Stimulated activated naive CD8-positive, alpha-beta T cell treated with anti-CD3 and anti-CD28 coated beads, Interleukin-15, Interleukin-2, amounts not matched to agents 100 U/mL and 50 U/mL, for 24 hours (primary cell): Measurements from ENCODE around the gene ERC2.

Experiments
- ATAC-seq: fragments of 150-1000 bp; cut with Tn5 transposase; one replicate; pipeline ENCODE4 v1.10.0; 2021
- DNase-seq: peaks from one replicate; pipeline ENCODE4 v3.0.0; 2021

ERC2 gene

DNA sequence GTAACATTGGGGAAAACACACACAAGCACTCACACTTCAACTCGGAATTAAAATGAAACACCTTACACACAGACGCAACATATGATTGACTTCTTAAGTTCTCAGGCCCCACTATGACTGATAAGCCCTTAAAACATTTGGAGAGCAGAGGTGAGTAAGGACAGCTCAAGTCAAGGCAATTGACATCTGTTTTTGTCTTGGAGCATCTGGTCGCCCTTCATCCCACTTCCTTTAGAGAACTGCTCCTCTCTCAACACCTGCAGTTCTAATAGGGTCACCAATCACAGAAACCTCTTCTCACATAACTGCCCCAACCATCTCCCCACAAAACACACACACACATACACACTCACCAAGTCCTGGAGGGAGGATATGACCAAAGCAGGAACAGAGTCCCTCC is 43.4 kb downstream of the ERC2 start:
- ATAC-seq = no peak

DNA sequence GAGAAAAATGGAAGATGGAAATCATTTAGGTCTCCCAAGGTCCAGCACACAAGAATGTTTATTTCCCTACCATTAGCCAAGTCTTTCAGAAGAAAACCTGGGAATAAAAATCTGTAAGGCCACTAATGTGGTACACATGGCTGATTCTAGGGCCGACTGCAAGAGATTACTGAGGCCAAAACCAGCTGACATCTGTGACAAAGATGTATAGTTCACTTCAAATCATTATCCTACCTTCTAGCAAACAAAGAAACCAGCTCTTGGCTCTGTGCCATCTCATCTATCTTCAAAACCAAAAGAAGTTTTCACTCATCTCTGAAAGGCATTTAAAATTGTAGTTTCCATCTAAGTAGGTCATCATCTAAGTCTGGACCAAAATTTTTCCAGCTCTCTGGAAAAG is 43.9 kb downstream of the ERC2 start:
- DNase-seq = no peak
- ATAC-seq = no peak

More for the DNA sequence above, 43.4 kb downstream of the ERC2 start:
- no peak for DNase-seq

DNA sequence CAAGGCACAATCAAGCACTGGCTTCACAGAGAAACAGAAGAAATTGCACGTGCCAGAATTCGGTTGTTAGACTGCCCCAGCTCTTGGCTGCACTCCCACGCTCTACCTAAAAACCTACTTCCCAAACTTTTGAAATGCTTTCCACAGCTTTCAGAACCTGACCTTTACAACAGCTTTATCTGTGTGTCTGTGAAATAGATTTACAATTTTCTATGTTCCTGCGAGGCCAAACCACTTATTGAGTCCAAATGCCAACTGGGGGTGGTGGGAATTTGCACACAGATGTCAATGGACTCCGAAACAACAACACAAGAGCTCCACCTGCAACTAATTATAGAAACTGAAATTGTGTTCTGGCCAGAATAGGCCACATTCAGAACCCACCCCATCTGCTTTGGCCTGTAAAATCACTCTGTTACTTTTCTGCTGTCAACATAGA is 44.6 kb downstream of the ERC2 start:
- DNase-seq = no peak
- ATAC-seq = no peak

DNA sequence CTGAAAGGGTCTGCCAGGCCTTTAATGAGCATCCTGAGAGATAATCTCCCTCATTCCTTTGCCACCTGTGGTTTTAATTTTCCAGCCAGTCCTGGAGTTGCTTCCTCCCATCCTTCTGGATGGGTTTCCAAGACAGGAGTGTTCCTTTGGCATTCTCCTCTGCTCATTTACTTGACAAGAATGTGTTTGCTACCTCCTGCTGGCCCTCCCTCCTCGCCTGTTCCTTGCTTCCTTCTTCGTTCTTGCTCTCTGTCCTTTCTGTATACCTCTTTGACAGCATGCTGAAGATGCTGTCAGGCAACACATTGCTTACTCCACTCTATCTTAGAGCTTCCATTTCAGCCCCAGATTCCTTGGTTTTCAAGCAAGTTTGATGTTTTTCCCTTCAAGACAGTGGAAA is 46.0 kb downstream of the ERC2 start:
- ATAC-seq (no peak), DNase-seq (no peak)

DNA sequence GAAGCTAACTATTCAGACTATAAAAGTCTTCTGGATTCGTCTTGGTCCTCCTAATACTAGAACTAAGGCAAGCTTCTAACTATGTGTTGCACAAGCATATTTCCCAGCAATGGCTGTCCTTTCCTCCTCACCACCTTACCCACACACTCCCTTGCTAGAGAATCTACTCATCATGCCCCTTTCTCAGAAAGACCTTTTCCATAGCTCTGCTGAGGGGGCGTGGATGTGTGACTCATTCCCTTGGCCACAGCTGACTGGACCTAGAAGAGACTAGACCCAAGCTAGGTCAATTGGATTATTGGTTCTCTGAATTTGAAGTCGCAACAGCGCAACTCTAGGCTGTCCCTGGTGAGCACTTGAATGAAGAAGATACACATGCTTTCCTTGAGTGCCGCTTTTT is 47.1 kb downstream of the ERC2 start:
- DNase-seq (peak; percentile 12), ATAC-seq (peak; percentile 40)

DNA sequence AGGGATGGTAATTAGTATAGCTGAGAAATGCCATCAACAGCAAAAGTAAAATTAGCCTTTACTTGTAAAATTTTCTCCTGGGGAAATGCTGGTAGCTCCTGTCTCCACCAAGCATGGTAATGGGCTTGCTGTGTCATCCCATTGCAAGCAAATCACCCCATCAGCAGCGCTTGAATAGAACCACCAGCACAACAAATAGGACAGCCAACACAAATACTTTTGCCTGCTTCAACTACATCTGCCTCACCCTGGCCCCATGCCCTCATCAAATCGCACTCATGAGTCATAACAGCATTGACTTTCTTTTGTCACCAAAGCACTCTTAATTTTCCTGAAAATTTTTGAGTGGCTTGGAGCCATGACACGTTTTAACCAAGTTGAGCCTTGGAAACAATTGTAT is 52.6 kb downstream of the ERC2 start:
- no peak for ATAC-seq
- no peak for DNase-seq

DNA sequence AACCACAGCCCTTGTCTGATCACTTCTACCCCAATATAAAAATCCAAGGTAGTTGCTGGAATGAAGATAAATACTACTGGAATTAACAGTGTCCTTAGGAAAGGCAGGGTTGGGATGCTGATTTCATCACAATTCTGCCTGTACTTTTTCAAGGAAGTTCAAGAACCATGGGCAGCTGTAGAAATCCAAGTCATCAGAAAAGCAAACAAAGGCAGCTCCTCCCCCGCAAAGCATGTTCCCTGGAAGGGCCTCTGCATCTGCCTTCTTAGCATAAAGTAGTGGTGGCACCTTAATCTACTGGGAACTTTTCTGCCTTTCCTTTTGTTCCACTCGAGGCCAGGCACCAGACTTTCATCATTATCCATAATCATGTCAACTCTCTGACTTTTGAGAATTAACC is 54.4 kb downstream of the ERC2 start:
- DNase-seq (no peak), ATAC-seq (no peak)

DNA sequence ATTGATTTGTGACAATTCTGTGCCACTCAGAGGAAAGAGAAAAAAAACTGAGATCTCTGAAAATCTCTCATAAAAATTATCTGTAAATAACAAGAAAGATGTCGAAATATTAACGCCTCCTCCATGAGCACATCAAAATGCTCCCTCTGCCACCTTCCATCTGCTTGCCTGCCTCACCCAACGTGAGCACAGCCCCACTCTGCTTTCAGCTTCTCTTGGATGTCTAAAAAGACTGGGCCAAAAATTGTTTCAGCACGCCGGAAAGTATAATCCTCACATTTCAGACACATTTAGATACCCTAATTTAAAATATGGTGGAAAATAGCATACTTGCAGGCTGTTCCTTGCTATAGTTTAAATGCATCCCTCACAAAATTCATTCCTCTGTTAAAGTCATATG is 57.1 kb downstream of the ERC2 start:
- DNase-seq (no peak), ATAC-seq (no peak)

DNA sequence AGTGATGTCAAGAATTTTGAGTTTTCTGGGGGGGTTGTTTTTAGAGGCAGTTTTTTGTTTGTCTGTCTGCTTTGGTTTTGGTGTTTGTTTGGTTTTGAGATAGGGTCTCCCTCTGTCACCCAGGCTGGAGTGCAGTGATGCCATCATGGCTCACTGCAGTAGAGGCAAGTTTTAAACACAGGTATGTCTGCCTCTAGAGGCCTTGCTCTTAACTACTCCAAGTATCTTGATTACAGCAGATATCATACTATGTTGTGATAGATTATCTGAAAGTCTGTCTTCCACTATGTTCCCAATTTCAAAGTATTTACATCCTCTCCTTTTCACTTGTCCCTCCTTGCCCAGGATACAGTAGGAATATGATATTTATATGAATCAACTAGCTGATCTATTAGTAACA is 57.7 kb downstream of the ERC2 start:
- ATAC-seq (no peak), DNase-seq (no peak)

DNA sequence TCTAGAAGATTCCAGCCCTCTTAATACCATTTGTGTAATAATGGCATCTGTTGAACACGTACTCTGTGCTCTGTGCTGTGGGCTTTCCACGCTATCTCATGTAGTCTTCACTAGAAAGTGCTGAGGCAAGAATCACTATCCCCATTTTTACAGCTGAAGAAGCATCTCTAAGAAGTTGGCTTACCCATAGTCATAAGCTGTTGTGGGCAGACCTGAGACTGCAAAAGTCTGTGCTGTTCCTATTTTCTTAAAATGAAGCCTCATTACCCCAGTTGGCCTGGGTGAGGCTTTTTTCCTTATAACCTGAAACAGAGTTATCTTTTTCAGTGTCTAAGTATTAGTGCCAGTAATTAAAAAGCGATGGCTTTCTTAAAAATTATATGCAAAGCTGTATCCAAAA is 58.5 kb downstream of the ERC2 start:
- ATAC-seq (no peak), DNase-seq (no peak)

DNA sequence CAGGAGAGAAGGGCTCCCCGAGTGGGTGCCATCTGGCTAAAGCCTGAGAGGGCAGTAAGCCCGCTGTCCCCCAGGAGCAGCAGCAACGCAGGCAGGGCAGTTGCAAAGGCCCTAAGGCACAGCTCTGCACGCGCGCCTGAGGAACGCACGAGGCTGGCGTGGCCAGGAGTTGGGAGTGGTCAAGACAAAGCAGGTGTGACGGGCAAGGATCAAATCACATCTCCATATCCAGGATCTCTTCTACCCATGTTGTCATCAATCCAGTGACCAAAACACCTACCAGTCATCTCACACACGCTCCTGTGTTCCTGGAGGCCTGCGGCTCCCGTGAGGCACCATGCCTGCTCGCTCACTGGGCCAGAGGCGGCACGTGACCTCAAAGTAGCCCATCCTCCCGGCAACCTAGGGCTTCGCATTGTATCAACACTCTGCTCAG is 59.5 kb downstream of the ERC2 start:
- ATAC-seq (no peak), DNase-seq (no peak)

DNA sequence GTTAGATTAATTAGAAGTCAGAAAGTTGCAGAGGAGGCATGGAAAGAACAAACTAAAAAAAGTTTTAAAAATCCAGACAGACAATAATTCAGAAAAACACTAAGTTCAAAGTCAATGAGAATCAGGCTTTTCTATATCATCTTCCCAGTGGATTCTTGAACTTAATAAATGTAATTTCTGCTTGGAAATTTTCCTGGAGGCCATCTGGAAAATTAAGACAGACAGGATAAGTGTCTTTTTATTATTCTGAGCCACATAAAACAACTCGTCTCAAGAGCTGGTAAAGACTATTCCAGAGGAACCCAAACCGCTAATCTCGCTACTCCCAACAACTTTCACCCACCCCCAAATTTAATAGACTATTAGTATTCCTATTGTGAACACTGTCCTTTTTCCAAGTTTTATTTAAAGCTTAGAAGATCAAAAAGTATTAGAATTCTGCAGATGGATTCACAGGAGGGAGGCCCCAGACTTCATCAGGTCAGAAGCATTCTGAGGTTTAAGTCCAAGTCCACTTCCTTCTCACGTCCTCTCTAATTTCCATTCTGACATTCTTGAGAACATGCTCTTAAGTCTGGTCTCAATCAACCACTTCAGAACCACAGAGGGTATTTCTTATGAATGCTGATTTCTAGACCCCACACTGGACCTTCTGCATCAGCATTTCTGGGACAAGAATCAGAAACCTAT is 61.3 kb downstream of the ERC2 start:
- DNase-seq (no peak), ATAC-seq (no peak)

DNA sequence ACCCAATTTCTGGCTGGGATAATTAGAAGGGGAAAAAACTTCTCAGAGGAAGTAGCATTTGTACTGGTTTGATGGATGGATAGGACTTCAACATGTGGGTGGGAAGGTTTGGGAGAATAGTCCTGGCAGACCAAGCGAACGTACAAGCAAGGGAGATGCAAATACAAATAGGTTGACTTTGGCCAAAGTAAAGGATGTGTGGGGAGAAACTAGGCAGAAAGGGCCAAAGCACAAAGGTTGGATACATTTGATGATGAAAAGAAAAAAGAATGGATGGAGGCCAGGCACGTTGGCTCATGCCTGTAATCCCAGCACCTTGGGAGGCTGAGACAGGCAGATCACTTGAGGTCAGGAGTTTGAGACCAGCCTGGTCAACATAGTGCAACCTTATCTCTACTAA is 63.4 kb downstream of the ERC2 start:
- DNase-seq (no peak), ATAC-seq (no peak)

DNA sequence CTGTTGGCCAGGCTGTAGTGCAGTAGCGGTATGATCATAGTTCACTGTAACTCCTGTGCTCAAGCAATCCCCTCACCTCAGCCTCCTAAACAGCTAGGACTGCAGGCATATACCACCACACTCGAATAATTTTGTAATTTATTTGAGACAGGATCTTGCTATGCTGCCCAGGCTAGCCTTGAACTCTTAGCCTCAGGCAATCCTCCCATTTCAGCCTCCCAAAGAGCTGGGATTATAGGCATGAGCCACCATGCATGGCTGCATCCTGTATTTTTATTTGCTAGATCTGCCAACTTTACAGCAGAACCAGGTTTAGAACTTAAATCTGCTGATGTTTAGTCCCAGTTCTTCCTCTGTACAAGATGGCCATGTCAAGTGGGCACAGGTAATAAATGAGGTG is 69.6 kb downstream of the ERC2 start:
- DNase-seq = no peak
- ATAC-seq = no peak

DNA sequence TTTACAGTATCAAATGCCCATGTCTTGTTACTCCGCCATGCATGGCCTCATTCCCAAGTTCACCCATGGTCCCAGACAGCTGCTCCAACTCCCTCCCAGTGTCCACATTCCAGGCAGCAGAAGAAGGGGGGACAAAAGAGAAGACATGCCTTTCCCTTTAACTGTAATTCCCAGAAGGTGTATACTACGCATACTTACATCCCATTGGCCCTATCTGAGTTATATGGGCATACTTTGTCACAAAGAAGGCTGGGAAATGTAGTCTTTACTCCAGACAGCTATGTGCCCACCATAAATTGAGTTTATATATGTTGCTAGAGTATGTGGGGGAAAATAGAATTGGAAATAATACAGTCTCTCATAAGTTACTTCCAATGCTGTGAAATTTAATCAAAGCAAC is 70.5 kb downstream of the ERC2 start:
- no peak for DNase-seq
- ATAC-seq = no peak

DNA sequence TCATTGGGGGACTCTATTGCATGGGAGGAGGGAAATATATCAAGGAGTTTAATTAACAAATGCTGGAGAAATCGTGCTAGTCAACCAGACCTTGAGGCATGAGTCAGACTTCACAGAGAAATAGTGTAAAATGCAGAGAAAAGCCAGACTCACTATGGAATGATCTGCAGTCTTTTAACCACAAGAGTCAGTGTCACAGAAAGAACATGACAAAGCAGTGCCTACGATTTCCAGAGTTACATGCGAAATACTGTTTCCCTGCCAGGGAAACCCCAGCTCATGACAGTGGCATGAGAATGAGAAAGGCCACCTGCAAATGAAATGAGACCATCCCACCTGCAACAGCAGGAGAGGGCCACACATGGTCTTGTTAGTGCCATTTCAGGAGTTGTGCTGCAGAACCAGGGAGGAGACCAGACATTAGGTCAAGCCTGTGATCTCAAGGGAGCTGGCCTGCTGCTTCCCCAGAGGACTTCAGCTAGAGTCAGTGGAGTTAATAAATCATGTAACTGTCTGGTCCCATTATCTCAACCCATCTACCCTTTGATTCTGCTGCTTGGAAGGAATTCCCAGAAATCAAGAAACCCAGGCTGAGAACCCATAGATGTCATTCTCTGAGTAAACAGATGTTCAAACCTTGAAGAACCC is 79.0 kb downstream of the ERC2 start:
- peak; percentile 73 for ATAC-seq
- peak; percentile 7 for DNase-seq

DNA sequence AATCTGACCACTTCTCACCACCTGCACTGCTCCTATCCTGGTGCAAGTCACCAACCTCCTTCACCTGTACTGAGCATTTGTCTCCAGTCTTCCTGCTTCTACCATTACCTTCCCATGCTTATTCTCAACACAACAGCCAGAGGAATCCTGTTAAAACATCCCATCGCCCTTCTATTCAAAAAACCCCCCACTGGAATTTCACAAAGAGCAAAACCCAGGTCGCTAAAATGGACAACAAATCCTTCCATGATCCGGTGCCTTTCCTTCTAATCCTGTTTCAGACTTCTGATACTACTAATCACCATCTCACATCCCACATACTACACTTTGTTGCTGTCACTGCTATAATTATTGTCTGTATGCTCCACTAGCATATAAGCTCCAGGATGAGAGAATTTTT is 85.2 kb downstream of the ERC2 start:
- ATAC-seq (no peak), DNase-seq (no peak)

DNA sequence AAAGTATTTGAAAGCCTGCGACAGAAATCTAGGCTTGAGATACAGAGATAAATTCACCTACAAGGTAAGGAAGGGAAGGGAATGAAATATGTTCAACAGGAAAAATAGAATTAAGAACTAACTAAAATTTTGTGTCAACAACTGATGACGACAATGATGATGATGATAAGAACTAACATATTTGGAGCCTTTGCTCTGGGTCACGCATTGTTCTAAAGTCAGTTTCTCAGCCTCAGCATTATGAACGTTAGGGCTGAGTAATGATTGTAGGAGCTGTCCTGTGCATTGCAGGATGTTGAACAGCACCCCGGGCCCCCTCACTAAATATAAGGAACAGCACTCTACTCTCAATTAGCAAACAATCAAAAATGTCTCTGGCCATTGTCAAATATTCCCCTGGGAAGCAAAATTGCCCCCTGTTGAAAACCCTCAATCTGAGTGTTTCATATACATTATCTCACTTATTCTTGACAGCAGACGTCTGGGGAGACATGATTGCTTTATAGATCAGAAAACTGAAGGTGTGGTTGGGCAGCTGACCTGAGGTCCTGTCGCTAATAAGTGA is 88.5 kb downstream of the ERC2 start:
- ATAC-seq = no peak
- DNase-seq = no peak

DNA sequence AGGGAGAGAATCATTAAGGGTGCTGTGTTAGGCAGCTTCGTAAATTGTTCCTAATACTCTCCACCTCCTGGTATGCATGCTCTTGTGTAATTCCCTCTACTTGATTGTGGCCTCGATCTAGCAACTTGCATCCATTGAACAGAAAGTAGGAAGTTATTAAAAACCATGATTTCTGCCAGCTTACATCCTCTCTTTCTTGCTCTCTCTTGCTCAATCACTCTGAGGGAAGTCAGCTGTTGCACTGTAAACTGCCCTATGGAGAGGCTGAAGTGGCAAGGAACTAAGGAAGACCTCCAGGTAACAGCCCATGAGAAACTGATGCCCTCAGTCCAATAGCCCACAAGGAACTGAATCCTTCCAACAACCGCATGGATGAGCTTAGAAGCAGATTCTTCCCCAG is 92.6 kb downstream of the ERC2 start:
- no peak for DNase-seq
- no peak for ATAC-seq

DNA sequence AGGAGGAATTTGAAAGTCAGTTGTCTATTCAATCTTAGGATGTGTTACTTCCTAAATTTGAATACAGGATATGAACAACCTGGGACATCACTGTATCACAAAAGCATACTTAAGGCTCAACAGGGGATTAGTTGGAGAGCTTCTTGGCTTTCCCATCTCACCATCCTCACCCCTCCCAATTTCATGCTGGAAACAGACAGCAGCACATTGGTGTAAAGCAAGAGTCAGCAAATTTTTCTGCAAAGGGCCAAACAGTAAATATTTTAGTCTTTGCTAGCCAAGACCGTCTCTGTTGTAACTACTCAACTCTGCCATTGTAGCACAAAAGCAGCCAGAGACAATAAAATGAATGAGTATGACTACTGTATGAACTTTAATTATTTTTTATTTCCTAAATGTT is 94.9 kb downstream of the ERC2 start:
- ATAC-seq (no peak), DNase-seq (no peak)

DNA sequence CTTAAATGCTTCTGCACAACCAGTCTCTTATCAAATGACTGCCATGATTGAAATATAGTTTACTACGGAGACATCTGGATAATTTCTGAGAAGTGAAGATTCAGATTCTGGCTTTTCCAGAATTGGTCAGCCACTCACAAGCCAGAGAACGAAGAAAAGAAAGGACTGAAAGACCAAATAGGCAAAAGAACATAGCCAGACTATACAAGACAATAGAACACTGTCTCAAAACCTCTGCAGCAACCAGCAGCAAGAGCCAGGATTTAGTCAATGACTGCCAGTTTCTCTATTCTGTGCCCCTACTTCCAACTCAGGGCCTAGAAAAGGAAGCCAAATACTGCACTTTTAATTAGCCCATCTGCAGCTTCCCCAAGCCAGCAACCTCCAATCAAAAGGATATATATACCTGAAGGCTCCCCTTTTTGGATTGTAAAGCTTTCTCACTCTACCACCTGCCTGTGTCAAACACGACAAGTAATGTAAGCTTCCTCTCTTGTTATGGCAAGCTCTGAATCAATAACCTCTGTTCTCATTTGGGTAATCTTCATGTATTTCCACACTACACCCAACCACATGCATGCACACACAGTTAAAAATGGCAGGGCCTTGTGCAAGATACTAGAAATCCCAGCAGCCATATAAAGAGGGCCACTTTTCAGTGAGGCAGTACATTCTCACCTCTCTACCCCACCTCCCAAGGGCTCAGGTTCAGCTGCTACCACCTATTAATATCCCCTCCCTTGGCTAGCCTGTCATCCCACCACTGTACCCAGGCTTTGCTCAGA is 97.1 kb downstream of the ERC2 start:
- DNase-seq = no peak
- ATAC-seq = no peak

DNA sequence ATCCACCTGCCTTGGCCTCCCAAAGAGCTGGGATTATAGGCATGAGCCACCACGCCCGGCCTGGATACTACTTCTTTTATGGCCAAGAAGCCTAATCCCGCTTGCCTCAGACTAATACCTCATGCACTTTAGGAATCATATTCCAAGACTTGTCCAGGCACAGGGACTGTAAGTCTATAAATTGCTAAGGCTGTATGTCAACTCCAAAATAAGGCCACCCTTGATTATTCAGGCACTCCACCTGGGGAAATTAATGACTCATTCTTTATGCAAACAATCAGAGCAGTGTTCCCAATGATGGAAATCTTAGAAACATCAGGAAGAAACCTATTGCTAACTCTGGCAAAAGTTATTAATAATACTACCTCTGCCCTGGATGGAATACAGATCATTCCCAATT is 98.4 kb downstream of the ERC2 start:
- DNase-seq (no peak), ATAC-seq (no peak)

DNA sequence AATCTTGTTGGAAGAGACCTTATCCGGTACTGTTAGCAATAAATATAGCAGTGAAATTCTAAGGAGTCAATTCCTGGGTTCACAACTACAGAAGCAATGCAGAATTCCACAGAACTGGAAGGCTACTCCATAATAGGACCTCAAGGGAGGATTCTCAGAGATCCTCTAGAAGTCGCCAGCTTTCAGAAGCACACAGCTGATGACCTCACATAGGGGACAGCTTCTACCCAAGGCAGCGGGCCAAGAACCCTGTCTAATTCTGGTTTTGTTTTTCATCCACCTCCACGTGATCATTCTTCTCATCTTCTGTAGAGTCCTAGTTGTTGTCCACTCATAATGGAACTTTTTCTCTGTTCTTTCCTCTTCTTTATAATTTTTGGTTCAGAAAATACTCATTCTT is 99.4 kb downstream of the ERC2 start:
- ATAC-seq (no peak), DNase-seq (no peak)
